NCI-H446 (cell line): ENCODE results near the gene MLF2.
A peak's percentile ranks its signal among the peaks of the same experiment; 100 is the strongest.
"Not testable (repeated sequence)": the region's sequence is repeated elsewhere in the genome, so short reads cannot be mapped to it uniquely, and the experiment has no call there.

Experiments
- DNase-seq, 2 experiments: peaks; one replicate each; lab custom pipeline; 2025; lab: John Stamatoyannopoulos, UW

MLF2 gene

DNA sequence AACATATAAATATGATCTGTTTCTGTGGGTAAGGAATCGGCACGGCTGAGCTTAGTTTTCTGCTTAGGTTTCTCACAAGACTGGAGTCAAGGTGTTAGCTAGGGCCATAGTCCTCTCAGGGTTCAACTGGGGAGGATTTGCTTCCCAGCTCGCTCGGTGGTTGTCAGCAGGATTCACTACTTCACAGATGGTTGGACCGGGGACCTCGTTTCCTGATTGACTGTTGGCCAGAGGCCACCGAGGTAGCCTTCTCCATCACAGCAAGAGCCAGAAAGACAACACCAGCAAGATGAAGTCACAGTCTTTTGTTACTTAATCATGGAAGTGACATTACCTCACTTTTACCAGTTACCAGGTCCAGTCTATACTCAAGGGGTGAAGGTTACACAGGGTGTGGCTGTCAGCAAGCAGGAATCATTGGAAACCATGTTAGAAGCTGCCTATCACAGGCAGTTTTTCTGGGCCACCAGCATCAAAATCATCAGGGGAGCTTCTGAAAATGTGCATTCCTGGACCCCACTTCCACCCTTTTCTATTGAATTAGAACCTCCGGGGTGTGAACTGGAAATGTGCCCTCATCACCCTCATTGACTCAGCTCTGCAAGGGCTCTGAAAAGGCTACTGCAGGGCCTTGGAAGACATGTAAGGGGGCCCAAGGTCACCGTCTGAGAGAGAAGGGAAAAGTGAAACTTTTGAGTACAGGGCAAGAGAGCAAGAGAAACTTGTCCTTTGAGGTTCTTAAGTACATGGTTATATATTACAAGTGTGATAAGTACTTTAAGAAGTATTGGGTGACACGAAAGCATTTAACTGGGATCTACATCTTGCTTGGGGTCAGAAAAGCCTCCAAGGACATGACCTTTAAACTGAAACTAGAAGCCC, 18.2 kb downstream of the MLF2 start:
- no peak for DNase-seq

DNA sequence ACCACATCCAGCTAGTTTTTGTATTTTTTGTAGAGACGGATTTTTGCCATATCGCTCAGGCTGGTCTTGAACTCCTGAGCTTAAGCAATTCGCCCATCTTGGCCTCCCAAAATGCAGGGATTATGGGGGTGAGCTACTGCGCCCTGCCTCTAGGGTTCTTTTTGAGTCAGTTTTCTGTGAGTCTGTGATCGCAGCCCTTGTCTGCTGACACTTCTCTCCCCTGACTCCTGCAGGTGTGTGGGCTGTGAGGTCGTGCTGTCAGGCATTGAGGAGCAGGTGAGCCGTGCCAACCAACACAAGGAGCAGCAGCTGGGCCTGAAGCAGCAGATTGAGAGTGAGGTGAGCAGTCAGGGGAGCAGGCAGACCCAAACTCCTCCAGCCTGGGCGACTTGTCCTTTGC, 22.8 kb downstream of the MLF2 start:
- no peak for DNase-seq

DNA sequence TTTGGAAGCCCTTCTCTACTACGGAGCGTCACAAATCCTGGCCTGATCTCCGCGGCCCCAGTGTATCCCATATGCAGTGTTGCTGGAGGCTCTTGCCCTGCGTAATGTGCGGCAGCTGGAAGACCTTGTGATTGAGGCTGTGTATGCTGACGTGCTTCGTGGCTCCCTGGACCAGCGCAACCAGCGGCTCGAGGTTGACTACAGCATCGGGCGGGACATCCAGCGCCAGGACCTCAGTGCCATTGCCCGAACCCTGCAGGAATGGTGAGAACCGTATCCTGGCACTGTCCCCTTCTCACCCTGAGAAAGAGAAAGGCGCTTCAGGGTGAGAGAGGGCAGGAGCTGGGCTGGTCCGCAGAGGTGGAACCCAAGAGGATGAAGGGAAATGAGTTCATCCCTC, 23.8 kb downstream of the MLF2 start:
- DNase-seq: no peak

DNA sequence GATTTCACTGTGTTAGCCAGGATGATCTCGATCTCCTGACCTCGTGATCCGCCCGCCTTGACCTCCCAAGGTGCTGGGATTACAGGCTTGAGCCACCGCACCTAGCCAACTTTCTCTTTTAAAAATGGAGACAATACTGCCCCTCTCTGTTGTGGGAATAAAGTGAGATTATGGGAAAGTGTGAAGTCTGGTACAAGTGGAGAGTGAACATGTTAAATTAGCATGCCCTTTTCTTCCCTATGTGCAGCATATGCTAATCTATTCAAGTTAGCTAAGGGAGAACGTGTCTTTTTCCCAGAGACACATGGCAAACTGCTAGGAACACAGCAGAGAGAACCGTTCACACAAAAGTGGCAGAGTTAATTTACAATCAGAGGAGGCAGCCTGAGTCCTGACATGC, 27.6 kb downstream of the MLF2 start:
- no peak for DNase-seq

GRCh38 chr12:6724409-6724797, 28.5 kb downstream of the MLF2 start:
- DNase-seq: peak in 1 of 2 experiments; percentile 41

- DNase-seq: peak; percentile 99 to 100
These were observed 29.1 kb downstream of the MLF2 start, which contains the start of gene COPS7A for GRCh38 chr12:6723607-6724408. Gene COPS7A, plus strand, starts transcription at chr12:6724046. Its CDS starts 611 bp downstream, at chr12:6724657.

GRCh38 chr12:6722863-6723262, 30.1 kb downstream of the MLF2 start:
- no peak for DNase-seq

GRCh38 chr12:6716874-6717437, 36.0 kb downstream of the MLF2 start:
- no peak for DNase-seq

DNA sequence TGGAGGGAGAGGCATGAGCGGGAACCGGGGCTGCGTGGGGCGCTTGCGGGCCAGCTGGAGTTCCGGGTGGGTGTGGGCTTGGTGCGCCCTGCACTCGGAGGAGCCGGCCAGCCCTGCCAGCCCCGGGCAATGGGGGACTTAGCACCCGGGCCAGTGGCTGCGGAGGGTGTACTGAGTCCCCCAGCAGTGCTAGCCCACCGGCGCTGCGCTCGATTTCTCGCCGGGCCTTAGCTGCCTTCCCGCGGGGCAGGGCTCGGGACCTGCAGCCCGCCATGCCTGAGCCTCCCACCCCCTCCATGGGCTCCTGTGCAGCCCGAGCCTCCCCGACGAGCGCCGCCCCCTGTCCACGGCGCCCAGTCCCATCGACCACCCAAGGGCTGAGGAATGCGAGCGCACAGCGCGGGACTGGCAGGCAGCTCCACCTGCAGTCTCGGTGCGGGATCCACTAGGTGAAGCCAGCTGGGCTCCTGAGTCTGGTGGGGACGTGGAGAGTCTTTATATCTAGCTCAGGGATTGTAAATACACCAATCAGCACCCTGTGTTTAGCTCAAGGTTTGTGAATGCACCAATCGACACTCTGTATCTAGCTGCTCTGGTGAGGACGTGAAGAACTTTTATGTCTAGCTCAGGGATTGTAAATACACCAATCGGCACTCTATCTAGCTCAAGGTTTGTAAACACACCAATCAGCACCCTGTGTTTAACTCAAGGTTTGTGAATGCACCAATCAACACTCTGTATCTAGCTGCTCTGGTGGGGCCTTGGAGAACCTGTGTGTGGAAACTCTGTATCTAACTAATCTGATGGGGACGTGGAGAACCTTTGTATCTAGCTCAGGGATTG, 36.7 kb downstream of the MLF2 start:
- DNase-seq: not testable (repeated sequence)

- DNase-seq: no peak
These were observed 44.0 kb downstream of the MLF2 start for GRCh38 chr12:6708960-6709394.

DNA sequence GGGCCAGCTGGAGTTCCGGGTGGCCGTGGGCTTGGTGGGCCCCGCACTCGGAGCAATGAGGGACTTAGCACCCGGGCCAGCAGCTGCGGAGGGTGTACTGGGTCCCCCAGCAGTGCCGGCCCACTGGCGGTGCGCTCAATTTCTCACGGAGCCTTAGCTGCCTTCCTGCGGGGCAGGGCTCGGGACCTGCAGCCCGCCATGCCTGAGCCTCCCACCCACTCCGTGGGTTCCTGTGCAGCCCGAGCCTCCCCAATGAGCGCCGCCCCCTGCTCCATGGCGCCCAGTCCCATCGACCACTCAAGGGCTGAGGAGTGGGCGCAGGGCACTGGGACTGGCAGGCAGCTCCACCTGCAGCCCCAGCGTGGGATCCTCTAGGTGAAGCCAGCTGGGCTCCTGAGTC, 44.6 kb downstream of the MLF2 start:
- not testable (repeated sequence) for DNase-seq

DNA sequence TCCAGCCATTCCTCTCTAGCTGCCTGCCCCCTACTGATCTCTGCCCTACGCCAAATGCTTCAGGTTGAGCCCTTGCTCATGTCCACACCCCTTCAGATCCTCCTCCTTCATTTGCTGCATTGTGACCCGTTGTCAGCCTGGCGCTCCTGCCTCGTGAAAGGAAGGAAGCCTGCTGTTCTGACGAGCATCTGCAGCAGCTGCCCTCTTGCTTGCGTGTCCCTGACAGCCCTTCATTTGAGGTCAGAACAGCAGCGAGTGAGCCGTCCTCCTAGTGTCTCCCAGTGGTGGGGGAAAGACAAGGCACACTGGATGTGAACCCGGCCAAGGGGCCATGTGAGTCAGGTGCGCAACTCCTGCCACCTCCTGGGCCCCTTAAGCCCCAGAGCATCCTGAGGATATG, 49.3 kb downstream of the MLF2 start:
- no peak for DNase-seq

GRCh38 chr12:6701078-6701768, 51.7 kb downstream of the MLF2 start:
- no peak for DNase-seq

DNA sequence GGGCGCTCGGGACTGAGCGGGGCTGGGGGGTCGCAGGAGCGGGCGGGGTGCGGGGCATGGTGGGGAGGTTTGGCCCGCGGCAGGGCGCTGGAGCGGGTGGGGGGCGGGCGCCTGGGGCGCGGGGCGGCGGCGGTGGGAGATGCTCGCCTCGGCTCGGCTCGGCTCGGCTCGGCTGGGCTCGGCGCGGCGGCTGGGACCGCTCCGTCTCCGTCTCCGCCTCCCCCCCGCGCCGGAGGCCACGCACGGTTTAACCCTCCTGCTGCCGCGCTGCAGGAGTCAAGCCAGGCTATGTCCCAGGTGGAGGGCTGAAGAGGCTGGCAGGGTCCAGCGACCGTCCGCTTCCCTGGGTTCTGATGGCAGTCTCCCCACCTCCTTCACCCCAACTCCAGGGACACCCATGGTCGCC, 52.3 kb downstream of the MLF2 start, which contains the start of gene PIANP:
PIANP (minus strand) TSS at position 170 of the 406 bp plus-strand sequence. CDS start 2,754 bp downstream, outside the sequence.
- DNase-seq: peak in 1 of 2 experiments; percentile 46

- DNase-seq: no peak
These were observed 52.8 kb downstream of the MLF2 start for GRCh38 chr12:6699989-6700645.

GRCh38 chr12:6699259-6699988, 53.5 kb downstream of the MLF2 start:
- DNase-seq: no peak

DNA sequence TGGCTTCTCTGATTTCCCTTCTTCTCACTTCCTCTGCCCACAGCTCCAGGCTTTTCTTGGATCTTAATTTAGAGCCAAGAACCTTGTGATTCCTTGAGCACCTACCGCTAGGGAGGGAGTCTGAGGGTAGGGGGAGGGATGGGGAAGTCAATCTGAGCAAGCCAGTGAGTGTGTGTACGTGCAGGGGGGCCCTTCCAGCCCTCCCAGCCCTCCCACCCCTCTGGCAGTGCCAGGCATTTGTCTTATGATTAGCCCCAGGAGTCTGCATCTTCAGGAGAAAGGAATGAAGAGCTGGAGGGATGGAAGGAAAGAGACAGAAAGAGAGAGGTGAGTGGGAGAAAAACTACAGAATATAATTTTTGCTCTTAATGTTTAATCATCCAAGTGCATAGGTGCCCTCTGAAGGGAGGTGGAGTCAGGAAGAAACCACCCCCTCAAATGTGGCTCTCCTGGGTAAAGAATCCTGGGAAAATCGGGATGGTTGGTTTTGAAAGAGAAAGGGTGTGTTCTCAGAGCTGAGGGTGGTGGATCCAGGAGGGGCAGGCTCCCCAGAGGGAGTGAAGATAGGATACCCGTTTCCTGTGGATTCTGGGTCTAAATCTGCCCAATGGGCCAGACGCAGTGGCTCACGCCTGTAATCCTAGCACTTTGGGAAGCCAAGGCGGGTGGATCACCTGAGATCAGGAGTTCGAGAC, 54.4 kb downstream of the MLF2 start:
- DNase-seq: no peak
